D721Med (cell line): ENCODE results near the gene CCIN.
A peak's percentile ranks its signal among the peaks of the same experiment; 100 is the strongest.

Source experiments
- DNase-seq: peaks from one replicate; pipeline ENCODE4 v3.0.0; 2011; ENCODE audit warnings: low spot score; ENCODE audit not compliant: insufficient read length
- FAIRE-seq: peaks from 2 replicates; lab custom pipeline; 2011; peaks lifted over from hg19 to GRCh38; lab: Jason Lieb, UNC
- CTCF ChIP-seq: IDR thresholded peaks from 2 replicates; pipeline ENCODE4 v1.5.1; 2012; ENCODE audit warnings: mild to moderate bottlenecking, control low read depth; ENCODE audit not compliant: insufficient read depth; ENCODE audit errors: missing control alignments

The CCIN gene

GRCh38 chr9:36204906-36205547, 35.8 kb downstream of the CCIN start:
- TF ChIP-seq CTCF: peak; percentile 20
- FAIRE-seq (no peak), DNase-seq (no peak)

GRCh38 chr9:36207016-36207415, 37.8 kb downstream of the CCIN start:
- FAIRE-seq (no peak), DNase-seq (no peak)
- TF ChIP-seq CTCF: no peak

GRCh38 chr9:36207546-36208012, 38.4 kb downstream of the CCIN start:
- FAIRE-seq (no peak), DNase-seq (no peak)
- no peak for TF ChIP-seq CTCF

GRCh38 chr9:36208521-36209253, 39.5 kb downstream of the CCIN start:
- TF ChIP-seq CTCF: no peak
- no peak for FAIRE-seq
- no peak for DNase-seq

GRCh38 chr9:36210722-36211121, 41.5 kb downstream of the CCIN start:
- FAIRE-seq: no peak
- DNase-seq: no peak
- no peak for TF ChIP-seq CTCF

GRCh38 chr9:36211510-36211909, 42.3 kb downstream of the CCIN start:
- peak; percentile 0 for TF ChIP-seq CTCF
- FAIRE-seq (no peak), DNase-seq (no peak)

GRCh38 chr9:36213387-36213786, 44.2 kb downstream of the CCIN start:
- no peak for TF ChIP-seq CTCF
- DNase-seq: no peak
- no peak for FAIRE-seq
